AG04450 (cell line): ENCODE data around the gene DNAAF1. TPM values are rescaled to one million over a fixed set of nuclear protein-coding genes. Genes with fewer than 3 reads are reported as not detected.

Source experiments
- CTCF ChIA-PET: fragments of 300-600, 350-600 bp; formaldehyde crosslinking; extraction: SDS; loops from one replicate; lab custom pipeline; 2022; ENCODE audit warnings: antibody characterized with exemption, inconsistent platforms; lab: Charles Lee
- POLR2A ChIA-PET: fragments of 350-600 bp; formaldehyde crosslinking; extraction: SDS; loops from one replicate; lab custom pipeline; 2021; ENCODE audit warnings: antibody characterized with exemption, inconsistent platforms; lab: Yijun Ruan, JAX
- DNase-seq: peaks from one replicate; pipeline ENCODE4 v3.0.0-alpha.2; 2011; ENCODE audit warnings: low read depth, low spot score
- H3K27ac ChIP-seq: one replicate; pipeline ENCODE4 v1.5.1; 2012; ENCODE audit warnings: low read depth, low read length, control low read depth
- H3K27me3 ChIP-seq: one replicate; pipeline ENCODE4 v1.6.0; 2012; ENCODE audit warnings: low read length; ENCODE audit not compliant: control insufficient read depth, insufficient read depth
- H3K4me3 ChIP-seq: 2 replicates; pipeline ENCODE4 v1.5.1; 2011; ENCODE audit warnings: mild to moderate bottlenecking, low read depth, low read length, control low read depth
- H3K9me3 ChIP-seq: 2 replicates; pipeline ENCODE4 v1.5.1; 2012; ENCODE audit warnings: low read length; ENCODE audit not compliant: control insufficient read depth, insufficient read depth
- polyA plus RNA-seq: library from polyadenylated mRNA; depleted of rRNA; stranded (reverse); fragments of >200 nt; gene quantifications from 2 replicates; pipeline ENCODE4 v1.2.3, GENCODE V29; 2011
- TF ChIP-seq, protein P1 (sequence below): IDR thresholded peaks from 2 replicates; pipeline ENCODE4 v1.5.1; 2011; ENCODE audit warnings: low read depth, low read length, control low read depth, inconsistent platforms

Gene DNAAF1
- polyA plus RNA-seq, 1 experiment = not detected

DNA sequence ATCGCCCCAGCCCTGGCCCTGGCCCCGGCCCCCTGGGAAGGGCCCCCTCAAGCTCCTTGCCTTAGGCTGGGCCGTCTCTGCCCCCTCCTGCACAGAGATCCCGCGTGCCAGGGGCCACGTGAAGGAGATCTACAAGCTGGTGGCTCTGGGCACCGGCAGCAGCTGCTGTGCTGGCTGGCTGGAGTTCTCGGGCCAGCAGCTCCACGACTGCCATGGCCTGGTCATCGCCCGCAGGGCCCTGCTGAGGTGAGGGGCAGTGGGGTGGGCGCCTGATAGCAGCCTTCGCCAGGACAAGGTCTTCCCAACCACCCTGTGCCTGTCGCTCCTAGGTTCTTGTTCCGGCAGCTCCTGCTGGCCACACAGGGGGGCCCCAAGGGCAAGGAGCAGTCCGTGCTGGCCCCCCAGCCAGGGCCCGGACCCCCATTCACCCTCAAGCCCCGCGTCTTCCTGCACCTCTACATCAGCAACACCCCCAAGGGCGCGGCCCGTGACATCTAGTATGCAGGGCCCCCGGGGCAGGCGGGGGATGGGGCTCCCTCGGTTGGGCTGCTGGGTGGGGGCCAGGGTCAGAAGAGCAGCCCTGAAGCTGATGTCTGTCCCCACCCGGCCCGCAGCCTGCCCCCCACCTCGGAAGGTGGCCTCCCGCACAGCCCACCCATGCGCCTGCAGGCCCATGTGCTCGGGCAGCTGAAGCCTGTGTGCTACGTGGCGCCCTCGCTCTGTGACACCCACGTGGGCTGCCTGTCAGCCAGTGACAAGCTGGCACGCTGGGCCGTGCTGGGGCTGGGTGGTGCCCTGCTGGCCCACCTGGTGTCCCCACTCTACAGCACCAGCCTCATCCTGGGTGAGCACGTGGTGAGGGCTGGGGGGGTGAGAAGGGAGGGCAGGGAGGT is 50.3 kb downstream of the DNAAF1 start:
- CTCF ChIA-PET = interaction anchor here (2.7 kb wide), 1 partner anchor 8 kb away, joined by 19 read pairs; the partner anchor contains the start of gene TAF1C
- DNase-seq = no peak
- H3K9me3 ChIP-seq = no peaks in the 10 kb centered on the region; the same call in 1 of the 2 replicates
- H3K27me3 ChIP-seq = peaks cover 24% of the 10 kb centered on the region
- no peak overlapping the region for H3K27ac ChIP-seq
- no peak overlapping the region for H3K4me3 ChIP-seq
- TF ChIP-seq, protein P1, sequence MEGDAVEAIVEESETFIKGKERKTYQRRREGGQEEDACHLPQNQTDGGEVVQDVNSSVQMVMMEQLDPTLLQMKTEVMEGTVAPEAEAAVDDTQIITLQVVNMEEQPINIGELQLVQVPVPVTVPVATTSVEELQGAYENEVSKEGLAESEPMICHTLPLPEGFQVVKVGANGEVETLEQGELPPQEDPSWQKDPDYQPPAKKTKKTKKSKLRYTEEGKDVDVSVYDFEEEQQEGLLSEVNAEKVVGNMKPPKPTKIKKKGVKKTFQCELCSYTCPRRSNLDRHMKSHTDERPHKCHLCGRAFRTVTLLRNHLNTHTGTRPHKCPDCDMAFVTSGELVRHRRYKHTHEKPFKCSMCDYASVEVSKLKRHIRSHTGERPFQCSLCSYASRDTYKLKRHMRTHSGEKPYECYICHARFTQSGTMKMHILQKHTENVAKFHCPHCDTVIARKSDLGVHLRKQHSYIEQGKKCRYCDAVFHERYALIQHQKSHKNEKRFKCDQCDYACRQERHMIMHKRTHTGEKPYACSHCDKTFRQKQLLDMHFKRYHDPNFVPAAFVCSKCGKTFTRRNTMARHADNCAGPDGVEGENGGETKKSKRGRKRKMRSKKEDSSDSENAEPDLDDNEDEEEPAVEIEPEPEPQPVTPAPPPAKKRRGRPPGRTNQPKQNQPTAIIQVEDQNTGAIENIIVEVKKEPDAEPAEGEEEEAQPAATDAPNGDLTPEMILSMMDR = no peak
- POLR2A ChIA-PET = no interaction called here

DNA sequence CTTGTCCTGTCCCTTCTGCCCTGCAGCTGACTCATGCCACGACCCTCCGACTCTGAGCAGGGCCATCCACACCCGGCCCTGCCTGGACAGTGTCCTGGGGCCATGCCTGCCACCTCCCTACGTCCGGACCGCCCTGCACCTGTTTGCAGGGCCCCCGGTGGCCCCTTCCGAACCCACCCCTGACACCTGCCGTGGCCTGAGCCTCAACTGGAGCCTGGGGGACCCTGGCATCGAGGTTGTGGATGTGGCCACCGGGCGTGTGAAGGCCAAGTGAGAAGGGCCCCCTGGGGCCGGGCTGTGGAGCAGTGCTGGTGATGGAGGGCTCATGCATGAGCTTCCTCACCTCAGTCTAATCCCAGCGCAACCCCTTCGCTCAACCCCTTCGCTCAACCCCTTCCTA is 51.0 kb downstream of the DNAAF1 start:
- Histone ChIP-seq H3K27ac (no peak overlapping the region), H3K4me3 (no peak overlapping the region), H3K9me3 (no peaks in the 10 kb centered on the region; the same call in 1 of the 2 replicates), H3K27me3 (peaks cover 24% of the 10 kb centered on the region)
- TF ChIP-seq, protein P1 = no peak
- CTCF ChIA-PET = interaction anchor here (2.7 kb wide), 1 partner anchor 9 kb away, joined by 19 read pairs; the partner anchor contains the start of gene TAF1C
- no peak for DNase-seq
- POLR2A ChIA-PET = no interaction called here

DNA sequence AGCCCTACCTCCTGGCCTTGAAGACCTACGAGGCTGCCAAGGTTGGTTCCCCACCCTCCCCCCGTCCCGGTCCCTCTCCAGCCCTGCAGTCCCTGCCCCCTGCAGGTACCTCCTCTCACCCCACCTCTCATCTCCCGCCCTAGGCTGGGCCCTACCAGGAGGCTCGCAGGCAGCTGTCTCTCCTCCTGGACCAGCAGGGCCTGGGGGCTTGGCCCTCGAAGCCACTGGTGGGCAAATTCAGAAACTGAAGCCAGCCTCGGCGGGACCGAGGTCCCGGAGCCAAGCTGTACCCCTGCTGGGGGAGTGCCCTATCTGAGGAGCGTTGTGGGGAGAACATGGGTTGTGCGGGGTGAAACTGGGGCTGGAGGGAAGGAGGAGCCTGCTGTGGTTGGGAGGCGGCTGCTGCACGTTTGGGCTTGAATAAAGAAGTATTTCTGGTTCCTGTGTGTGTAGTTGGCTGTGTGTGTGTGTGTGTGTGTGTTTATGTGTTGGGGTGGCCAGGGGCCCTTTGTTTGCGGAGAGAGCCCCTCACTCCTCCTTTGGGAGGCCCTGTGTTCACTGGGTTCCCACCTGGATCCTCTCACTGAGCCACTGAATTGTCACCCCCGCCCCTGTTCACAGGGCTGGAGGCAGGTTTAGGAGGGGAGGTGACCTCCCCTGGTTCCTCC is 51.8 kb downstream of the DNAAF1 start:
- ChIA-PET POLR2A (no interaction called here), CTCF (interaction anchor here (2.7 kb wide), 1 partner anchor 10 kb away, joined by 19 read pairs; the partner anchor contains the start of gene TAF1C)
- Histone ChIP-seq H3K4me3 (no peak overlapping the region), H3K9me3 (no peaks in the 10 kb centered on the region; the same call in 1 of the 2 replicates), H3K27me3 (peaks cover 24% of the 10 kb centered on the region), H3K27ac (no peak overlapping the region)
- TF ChIP-seq, protein P1 = no peak
- no peak for DNase-seq

DNA sequence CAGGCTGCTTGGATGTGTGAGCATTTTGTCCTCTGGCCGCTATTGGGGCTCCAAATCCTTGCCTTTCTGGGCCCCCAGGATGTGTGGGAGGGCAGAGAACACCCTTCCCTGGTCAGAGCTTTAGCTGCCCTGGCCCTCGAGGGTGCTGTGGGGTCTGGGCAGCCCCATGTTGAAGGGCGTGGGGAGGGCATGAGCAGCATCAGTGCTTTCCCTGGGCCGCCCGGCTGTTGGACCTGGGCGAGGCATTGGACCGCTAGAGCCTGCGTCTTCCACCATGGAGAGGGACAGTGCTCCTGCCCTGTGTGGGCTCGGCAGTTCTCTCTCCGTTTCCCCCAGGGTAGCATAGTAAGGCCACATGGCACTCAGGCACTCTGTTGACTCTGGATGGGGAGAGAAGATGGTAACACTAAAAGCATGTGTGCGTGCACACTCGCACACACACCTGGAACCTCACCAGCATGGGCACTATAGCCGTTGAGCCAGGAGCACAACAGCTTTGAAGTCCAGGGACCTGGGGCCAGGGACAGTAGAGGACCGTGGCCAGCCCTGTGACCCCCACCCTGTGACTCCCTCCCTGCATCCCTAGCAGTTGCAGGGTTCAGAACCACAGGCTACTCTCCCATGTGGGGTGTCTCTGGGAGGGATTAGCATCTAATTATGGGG is 52.5 kb downstream of the DNAAF1 start:
- Histone ChIP-seq H3K9me3 (no peaks in the 10 kb centered on the region; the same call in 1 of the 2 replicates), H3K4me3 (no peak overlapping the region), H3K27ac (no peak overlapping the region), H3K27me3 (peaks cover 24% of the 10 kb centered on the region)
- no peak for DNase-seq
- TF ChIP-seq, protein P1 = no peak
- CTCF ChIA-PET = interaction anchor here (1.5 kb wide), 1 partner anchor 11 kb away, joined by 8 read pairs; the partner anchor contains the start of gene TAF1C
- POLR2A ChIA-PET = no interaction called here
